Testis (tissue), 3 donors: Measurements from ENCODE around the gene RHNO1. TPM values are rescaled to one million over a fixed set of nuclear protein-coding genes. Genes with fewer than 3 reads are reported as not detected.
A peak's percentile ranks its signal among the peaks of the same experiment; 100 is the strongest.

Experiments
- DNase-seq: peaks from one replicate; pipeline ENCODE4 v3.0.0-alpha.2; 2019
- H3K27ac ChIP-seq, 2 donors: fragments of 200-600 bp; sonication (generic); one replicate each; pipeline ENCODE4 v1.5.1; 2019
- H3K27me3 ChIP-seq: fragments of 200-600 bp; sonication (generic); one replicate; pipeline ENCODE4 v1.5.1; 2019
- H3K36me3 ChIP-seq: fragments of 200-600 bp; sonication (generic); one replicate; pipeline ENCODE4 v1.5.1; 2017; ENCODE audit warnings: low read depth; ENCODE audit errors: missing control alignments
- H3K4me1 ChIP-seq: fragments of 200-600 bp; sonication (generic); one replicate; pipeline ENCODE4 v1.5.1; 2019
- H3K4me3 ChIP-seq, 2 donors: fragments of 200-600 bp; sonication (generic); one replicate each; pipeline ENCODE4 v1.5.1; 2017 to 2019
- H3K9me3 ChIP-seq: fragments of 200-600 bp; sonication (generic); one replicate; pipeline ENCODE4 v1.5.1; 2017
- POLR2A ChIP-seq: fragments of 450-650 bp; IDR thresholded peaks from one replicate; pipeline ENCODE4 v1.6.1; 2017; ENCODE audit warnings: antibody characterized with exemption, mild to moderate bottlenecking, moderate library complexity
- WGBS, 2 donors: methylation state at CpG; one replicate each; pipeline ENCODE4 v1.1.5; 2018; 5-methylcytosine and 5-hydroxymethylcytosine counted together
- intact Hi-C: fragments of 100-400 bp; cut with DNase I; formaldehyde crosslinking; loops from one replicate; pipeline ENCODE4 v1.15.1; 2023; ENCODE audit warnings: low total_unique reads
- polyA plus RNA-seq: library from polyadenylated mRNA; stranded (reverse); fragments of 350-450 nt; fragmentation: Illumina TruSeq; extraction: RNeasy Lipid Tissue Mini Kit (QIAGEN cat#74804); gene quantifications from one replicate; pipeline ENCODE4 v1.2.3, GENCODE V29; 2014; ENCODE audit warnings: low read depth, low replicate concordance; ENCODE audit not compliant: insufficient read depth
- total RNA-seq, 2 donors: library from RNA; depleted of rRNA; stranded (reverse); fragments of >200 nt; gene quantifications; one replicate each; pipeline ENCODE4 v1.2.3, GENCODE V29; 2016
- TF ChIP-seq, protein P1 (sequence below), 3 experiments: fragments of 450-650 bp in 2 of 3; fragments of 200-600 bp in 1 of 3; sonication (generic) in 1 of 3; IDR thresholded peaks; one replicate each; pipeline ENCODE4 v1.5.1; 2016 to 2019; ENCODE audit warnings: antibody characterized with exemption in 3 of 3, mild to moderate bottlenecking in 2 of 3, moderate library complexity in 1 of 3

RHNO1 gene
- total and polyA plus RNA-seq, 3 donors from 2014 or later = 21.6 to 26.1 (median 22.8) TPM

DNA sequence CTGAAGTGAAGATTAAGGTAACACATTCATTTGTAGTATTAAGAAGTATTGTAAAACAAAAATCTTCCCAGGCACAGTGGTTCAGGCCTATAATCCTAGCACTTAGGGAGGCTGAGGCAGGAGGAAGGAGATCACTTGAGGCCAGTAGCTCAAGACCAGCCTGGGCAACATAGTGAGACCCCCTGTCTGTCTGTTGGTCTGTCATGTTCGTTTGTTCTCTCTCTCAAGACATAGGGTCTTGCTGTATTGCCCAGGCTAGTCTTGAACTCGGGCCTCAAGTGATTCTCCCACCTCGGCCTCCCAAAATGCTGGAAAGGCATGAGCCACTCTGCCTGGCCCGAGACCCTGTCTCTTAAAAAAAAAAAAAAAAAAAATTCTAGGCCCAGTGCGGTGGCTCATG lies 20.4 kb downstream of the RHNO1 start:
- WGBS, 2 donors = 98 to 99% methylated on average over 5 of the region's 5 CpGs
- intact Hi-C loops = no loop called here

GRCh38 chr12:2900642-2901041 lies 23.6 kb downstream of the RHNO1 start:
- no peaks in the 10 kb centered on the region for H3K36me3 ChIP-seq
- TF ChIP-seq, protein P1, sequence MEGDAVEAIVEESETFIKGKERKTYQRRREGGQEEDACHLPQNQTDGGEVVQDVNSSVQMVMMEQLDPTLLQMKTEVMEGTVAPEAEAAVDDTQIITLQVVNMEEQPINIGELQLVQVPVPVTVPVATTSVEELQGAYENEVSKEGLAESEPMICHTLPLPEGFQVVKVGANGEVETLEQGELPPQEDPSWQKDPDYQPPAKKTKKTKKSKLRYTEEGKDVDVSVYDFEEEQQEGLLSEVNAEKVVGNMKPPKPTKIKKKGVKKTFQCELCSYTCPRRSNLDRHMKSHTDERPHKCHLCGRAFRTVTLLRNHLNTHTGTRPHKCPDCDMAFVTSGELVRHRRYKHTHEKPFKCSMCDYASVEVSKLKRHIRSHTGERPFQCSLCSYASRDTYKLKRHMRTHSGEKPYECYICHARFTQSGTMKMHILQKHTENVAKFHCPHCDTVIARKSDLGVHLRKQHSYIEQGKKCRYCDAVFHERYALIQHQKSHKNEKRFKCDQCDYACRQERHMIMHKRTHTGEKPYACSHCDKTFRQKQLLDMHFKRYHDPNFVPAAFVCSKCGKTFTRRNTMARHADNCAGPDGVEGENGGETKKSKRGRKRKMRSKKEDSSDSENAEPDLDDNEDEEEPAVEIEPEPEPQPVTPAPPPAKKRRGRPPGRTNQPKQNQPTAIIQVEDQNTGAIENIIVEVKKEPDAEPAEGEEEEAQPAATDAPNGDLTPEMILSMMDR (IDR thresholded peaks at IDR 0.05) = no peak
- no peak for TF ChIP-seq POLR2A
- no peak for DNase-seq
- H3K27me3 ChIP-seq = no peaks in the 10 kb centered on the region
- H3K4me1 ChIP-seq = peaks cover 4% of the 10 kb centered on the region
- H3K4me3 ChIP-seq = no peak overlapping the region
- H3K9me3 ChIP-seq = no peaks in the 10 kb centered on the region
- no peak overlapping the region for H3K27ac ChIP-seq
- intact Hi-C loops = no loop called here
- 85 to 92% methylated on average over 8 of the region's 8 CpGs for WGBS, 2 donors

More for the DNA sequence above, 20.4 kb downstream of the RHNO1 start:
- Histone ChIP-seq H3K4me3 (no peak overlapping the region), H3K27ac (no peak overlapping the region), H3K4me1 (peaks cover 4% of the 10 kb centered on the region), H3K9me3 (no peaks in the 10 kb centered on the region), H3K36me3 (no peaks in the 10 kb centered on the region), H3K27me3 (no peaks in the 10 kb centered on the region)
- TF ChIP-seq, protein P1 (IDR thresholded peaks at IDR 0.05) = no peak
- no peak for DNase-seq

- intact Hi-C loops = no loop called here
- whole genome bisulfite sequencing, 2 donors = 29 to 47% methylated on average over 4 of the region's 4 CpGs
- H3K27ac ChIP-seq = no peak overlapping the region
- H3K27me3 ChIP-seq = no peaks in the 10 kb centered on the region
- no peaks in the 10 kb centered on the region for H3K9me3 ChIP-seq
- DNase-seq = peak; percentile 42
- TF ChIP-seq POLR2A = no peak
- TF ChIP-seq, protein P1 (IDR thresholded peaks at IDR 0.05) = no peak
- no peaks in the 10 kb centered on the region for H3K36me3 ChIP-seq
- peaks cover 4% of the 10 kb centered on the region for H3K4me1 ChIP-seq
- H3K4me3 ChIP-seq = no peak overlapping the region
Measured at GRCh38 chr12:2902272-2902880, 25.4 kb downstream of the RHNO1 start.

DNA sequence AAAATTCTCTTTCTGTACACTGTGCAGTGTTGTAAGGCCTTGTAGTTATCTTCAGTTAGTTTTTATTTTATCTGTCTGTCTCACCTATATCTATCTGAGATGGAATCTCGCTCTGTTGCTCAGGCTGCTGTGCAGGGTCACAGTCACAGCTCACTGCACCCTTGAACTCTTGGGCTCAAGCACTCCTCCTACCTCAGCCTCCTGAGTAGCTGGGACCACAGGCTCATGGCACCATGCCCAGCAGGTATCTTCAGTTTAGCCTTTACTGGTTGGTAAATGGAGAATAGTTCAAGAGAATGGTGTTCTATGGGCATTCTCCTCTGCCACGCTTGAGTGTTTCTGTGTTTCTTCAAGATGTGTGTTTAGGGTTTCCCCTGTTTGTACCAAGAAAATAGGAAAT lies 27.2 kb downstream of the RHNO1 start:
- no peak for TF ChIP-seq POLR2A
- TF ChIP-seq, protein P1 (IDR thresholded peaks at IDR 0.05) = no peak
- Histone ChIP-seq H3K27me3 (no peaks in the 10 kb centered on the region), H3K4me1 (peaks cover 4% of the 10 kb centered on the region), H3K9me3 (no peaks in the 10 kb centered on the region), H3K27ac (no peak overlapping the region), H3K4me3 (no peak overlapping the region), H3K36me3 (no peaks in the 10 kb centered on the region)
- no peak for DNase-seq
- intact Hi-C loops = no loop called here
- 93 to 96% methylated on average over 2 of the region's 2 CpGs for WGBS, 2 donors

DNA sequence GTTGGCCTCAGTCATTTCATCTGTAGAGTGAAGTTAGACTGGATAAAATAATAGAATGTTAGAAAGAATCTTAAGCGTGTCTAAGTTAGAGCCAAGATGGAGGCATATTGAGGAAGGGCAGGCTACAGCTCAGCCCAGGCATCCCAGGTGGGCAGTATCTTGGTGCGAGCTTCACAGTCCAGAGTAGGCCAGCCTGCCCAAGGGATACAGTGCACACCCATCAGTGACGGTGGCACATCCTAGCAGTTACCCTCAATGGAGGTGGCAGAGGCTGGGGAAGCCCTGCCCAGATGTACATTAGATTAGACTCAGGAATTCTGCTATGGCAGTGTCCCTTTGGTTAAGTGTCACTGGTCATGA lies 35.2 kb downstream of the RHNO1 start:
- 85 to 94% methylated on average over 3 of the region's 3 CpGs for WGBS, 2 donors
- Histone ChIP-seq H3K27me3 (no peaks in the 10 kb centered on the region), H3K27ac (no peak overlapping the region), H3K4me3 (no peak overlapping the region), H3K36me3 (no peaks in the 10 kb centered on the region), H3K9me3 (no peaks in the 10 kb centered on the region), H3K4me1 (no peaks in the 10 kb centered on the region)
- DNase-seq = no peak
- TF ChIP-seq POLR2A = no peak
- TF ChIP-seq, protein P1 (IDR thresholded peaks at IDR 0.05) = no peak
- intact Hi-C loops = no loop called here
